IPS-15b (cell line): ENCODE measurements around the gene KCTD17.

Source experiments
- H3K27me3 ChIP-seq: one replicate; pipeline ENCODE4 v1.6.1; 2013; ENCODE audit warnings: low read length; ENCODE audit not compliant: control insufficient read depth, insufficient read depth
- H3K36me3 ChIP-seq: one replicate; pipeline ENCODE4 v1.6.1; 2013; ENCODE audit warnings: low read length; ENCODE audit not compliant: control insufficient read depth, insufficient read depth
- H3K4me1 ChIP-seq: one replicate; pipeline ENCODE4 v1.6.1; 2013; ENCODE audit warnings: mild to moderate bottlenecking, low read length; ENCODE audit not compliant: control insufficient read depth, insufficient read depth
- H3K4me3 ChIP-seq: one replicate; pipeline ENCODE4 v1.5.1; 2013; ENCODE audit warnings: low read depth, low read length
- H3K9ac ChIP-seq: one replicate; pipeline ENCODE4 v1.6.1; 2013; ENCODE audit warnings: low read depth, mild to moderate bottlenecking, low read length
- H3K9me3 ChIP-seq: one replicate; pipeline ENCODE4 v1.6.1; 2013; ENCODE audit warnings: mild to moderate bottlenecking, low read length; ENCODE audit not compliant: control insufficient read depth, insufficient read depth

The KCTD17 gene

DNA sequence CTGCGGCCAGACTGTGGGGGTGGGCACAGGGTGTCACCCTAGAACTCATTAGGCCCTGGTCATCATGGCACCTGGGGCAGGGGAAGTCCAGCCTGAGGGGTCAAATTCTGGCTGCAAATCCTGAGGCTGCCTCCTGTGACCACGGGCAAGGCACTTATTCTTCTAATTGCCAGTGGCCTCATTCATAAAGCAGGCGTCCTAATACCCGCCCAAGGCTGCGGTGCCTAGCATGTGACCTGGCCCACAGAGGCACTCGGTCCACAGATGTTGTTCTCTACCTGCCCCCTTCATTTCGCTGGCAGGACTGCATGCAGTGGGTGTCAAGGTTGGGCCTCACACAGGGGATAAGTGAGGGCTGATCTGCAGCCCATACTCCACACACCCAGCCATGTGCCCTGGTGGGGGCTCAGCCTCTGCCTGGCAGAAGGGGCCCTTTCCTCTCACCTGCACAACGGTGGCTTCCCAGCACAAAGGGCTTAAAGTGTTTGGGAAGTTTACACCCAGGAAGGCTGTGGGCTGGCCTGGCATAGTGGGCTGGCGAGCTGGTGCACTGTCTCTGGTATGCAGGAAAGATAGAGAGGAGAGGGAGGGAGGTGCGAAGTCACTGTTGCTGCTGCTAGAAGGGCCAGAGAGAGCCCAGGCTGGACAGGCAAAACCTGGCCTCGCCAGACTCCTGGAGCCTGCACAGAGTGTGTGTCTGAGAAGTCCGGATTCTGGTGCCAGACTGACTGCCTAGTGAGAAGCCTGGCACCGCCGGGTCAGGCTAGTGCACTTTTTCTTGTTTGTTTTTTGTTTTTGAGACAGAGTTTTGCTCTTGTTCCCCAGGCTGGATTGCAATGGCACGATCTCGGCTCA, 28.8 kb upstream of the KCTD17 start:
- Histone ChIP-seq H3K4me1 (peaks cover 2% of the 10 kb centered on the region), H3K27me3 (no peaks in the 10 kb centered on the region), H3K9me3 (no peaks in the 10 kb centered on the region), H3K36me3 (peaks cover 19% of the 10 kb centered on the region), H3K9ac (no peak overlapping the region), H3K4me3 (no peak overlapping the region)

GRCh38 chr22:37023743-37024338, 27.7 kb upstream of the KCTD17 start:
- Histone ChIP-seq H3K9ac (no peak overlapping the region), H3K9me3 (no peaks in the 10 kb centered on the region), H3K27me3 (no peaks in the 10 kb centered on the region), H3K4me3 (no peak overlapping the region), H3K4me1 (peaks cover 4% of the 10 kb centered on the region), H3K36me3 (peaks cover 20% of the 10 kb centered on the region)

- no peaks in the 10 kb centered on the region for H3K27me3 ChIP-seq
- no peaks in the 10 kb centered on the region for H3K9me3 ChIP-seq
- H3K4me3 ChIP-seq: no peak overlapping the region
These were observed 27.0 kb upstream of the KCTD17 start for GRCh38 chr22:37024339-37025157.

GRCh38 chr22:37025500-37026070, 26.0 kb upstream of the KCTD17 start:
- no peaks in the 10 kb centered on the region for H3K9me3 ChIP-seq
- H3K4me3 ChIP-seq: no peak overlapping the region
- peaks cover 4% of the 10 kb centered on the region for H3K4me1 ChIP-seq
- no peak overlapping the region for H3K9ac ChIP-seq
- H3K27me3 ChIP-seq: no peaks in the 10 kb centered on the region
- H3K36me3 ChIP-seq: peaks cover 26% of the 10 kb centered on the region

More at GRCh38 chr22:37024339-37025157, 27.0 kb upstream of the KCTD17 start:
- Histone ChIP-seq H3K4me1 (peaks cover 4% of the 10 kb centered on the region), H3K9ac (no peak overlapping the region), H3K36me3 (peaks cover 26% of the 10 kb centered on the region)

- H3K9ac ChIP-seq: no peak overlapping the region
- H3K36me3 ChIP-seq: peaks cover 26% of the 10 kb centered on the region
- no peak overlapping the region for H3K4me3 ChIP-seq
These were observed 25.2 kb upstream of the KCTD17 start for GRCh38 chr22:37026325-37026724.

GRCh38 chr22:37027556-37027955, 24.0 kb upstream of the KCTD17 start:
- H3K36me3 ChIP-seq: peaks cover 26% of the 10 kb centered on the region

More at GRCh38 chr22:37026325-37026724, 25.2 kb upstream of the KCTD17 start:
- H3K4me1 ChIP-seq: peaks cover 4% of the 10 kb centered on the region
- H3K9me3 ChIP-seq: no peaks in the 10 kb centered on the region
- H3K27me3 ChIP-seq: no peaks in the 10 kb centered on the region

DNA sequence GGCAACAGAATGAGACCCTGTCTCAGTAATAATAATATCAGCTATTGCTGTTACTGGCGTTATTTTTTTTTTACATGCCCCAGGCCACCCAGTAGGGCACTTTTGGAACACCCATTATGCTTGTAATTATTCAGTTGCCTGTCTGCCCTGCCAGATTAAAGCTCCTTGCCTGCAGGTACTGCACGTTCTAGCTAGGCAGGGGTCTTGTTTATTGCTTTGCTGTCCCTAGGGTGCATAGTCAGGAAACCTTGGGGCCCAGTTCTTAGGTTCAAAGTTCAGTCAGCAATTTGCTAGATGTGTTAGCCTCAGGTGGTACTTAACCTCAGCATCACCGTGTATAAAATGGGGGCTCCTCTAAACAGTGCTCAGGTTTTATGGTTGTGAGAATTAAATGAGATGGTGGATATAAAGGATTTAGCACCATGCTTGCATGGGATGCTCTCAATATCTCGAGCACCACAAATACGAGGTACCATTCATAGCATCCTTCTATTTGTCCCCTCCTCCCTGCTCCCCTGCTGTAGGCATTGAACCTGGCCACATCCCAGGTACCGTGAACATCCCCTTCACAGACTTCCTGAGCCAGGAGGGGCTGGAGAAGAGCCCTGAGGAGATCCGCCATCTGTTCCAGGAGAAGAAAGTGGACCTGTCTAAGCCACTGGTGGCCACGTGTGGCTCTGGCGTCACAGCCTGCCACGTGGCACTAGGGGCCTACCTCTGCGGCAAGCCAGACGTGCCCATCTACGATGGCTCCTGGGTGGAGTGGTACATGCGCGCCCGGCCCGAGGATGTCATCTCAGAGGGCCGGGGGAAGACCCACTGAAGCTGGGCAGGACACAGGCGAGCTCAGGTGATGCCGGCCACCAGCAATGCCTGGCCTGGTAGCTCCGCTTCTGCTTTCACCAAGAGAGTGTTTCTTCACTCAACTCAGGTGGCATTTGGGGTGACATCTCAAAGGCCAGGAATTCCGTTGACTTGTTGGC, 22.6 kb upstream of the KCTD17 start:
- Histone ChIP-seq H3K27me3 (no peaks in the 10 kb centered on the region), H3K36me3 (peaks cover 26% of the 10 kb centered on the region), H3K4me1 (peaks cover 4% of the 10 kb centered on the region), H3K4me3 (no peak overlapping the region), H3K9me3 (no peaks in the 10 kb centered on the region), H3K9ac (no peak overlapping the region)

More at GRCh38 chr22:37027556-37027955, 24.0 kb upstream of the KCTD17 start:
- Histone ChIP-seq H3K9ac (no peak overlapping the region), H3K4me1 (peaks cover 4% of the 10 kb centered on the region), H3K27me3 (no peaks in the 10 kb centered on the region), H3K4me3 (no peak overlapping the region), H3K9me3 (no peaks in the 10 kb centered on the region)

DNA sequence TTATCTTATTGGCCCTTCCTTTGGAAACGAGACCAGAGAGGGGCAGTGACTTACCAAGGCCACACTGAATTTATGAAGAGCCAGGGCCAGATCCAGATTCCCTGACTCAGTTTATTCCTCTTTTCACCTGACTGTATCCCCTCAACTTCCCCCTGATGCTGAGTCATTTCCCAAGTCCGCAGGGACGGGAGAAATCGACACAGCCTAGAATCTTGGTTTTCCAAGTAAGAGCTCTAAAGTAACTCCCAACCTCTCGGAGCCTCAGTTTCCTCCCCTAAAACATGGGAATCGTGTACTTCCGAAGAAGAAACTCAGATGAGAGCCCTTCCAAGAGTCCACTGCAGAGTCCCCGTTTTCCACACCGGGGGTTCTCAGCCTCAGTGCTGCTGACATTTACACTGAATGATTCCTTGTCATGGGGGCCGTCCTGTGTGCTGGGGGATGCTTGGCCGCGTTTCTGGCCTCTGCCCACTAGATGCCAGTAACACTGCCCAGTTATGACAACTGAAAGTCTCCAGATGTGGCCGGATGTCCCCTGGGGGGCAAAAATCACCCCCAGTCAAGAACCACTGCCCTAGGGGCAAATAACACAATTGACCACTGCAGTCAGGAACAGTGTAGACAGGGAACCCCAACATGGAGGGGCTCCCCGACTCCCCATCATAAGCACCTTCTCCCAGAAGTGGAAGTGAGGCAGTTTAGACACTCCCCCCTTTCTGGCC, 20.8 kb upstream of the KCTD17 start:
- Histone ChIP-seq H3K9me3 (no peaks in the 10 kb centered on the region), H3K36me3 (peaks cover 11% of the 10 kb centered on the region), H3K27me3 (no peaks in the 10 kb centered on the region), H3K4me1 (peaks cover 4% of the 10 kb centered on the region), H3K9ac (no peak overlapping the region), H3K4me3 (no peak overlapping the region)

- Histone ChIP-seq H3K4me3 (no peak overlapping the region), H3K9me3 (no peaks in the 10 kb centered on the region), H3K4me1 (peaks cover 4% of the 10 kb centered on the region), H3K9ac (no peak overlapping the region), H3K36me3 (peaks cover 10% of the 10 kb centered on the region), H3K27me3 (no peaks in the 10 kb centered on the region)
These were observed 19.4 kb upstream of the KCTD17 start for GRCh38 chr22:37032134-37032534.
